HL-60/S4 treated with phorbol 12-myristate 13-acetate at 8.2 ng/mL for 4 days and 3 days (cell line): Measurements from ENCODE around the gene NTN4.
"Not testable (repeated sequence)": the region's sequence is repeated elsewhere in the genome, so short reads cannot be mapped to it uniquely, and the experiment has no call there.

Source experiments
- in situ Hi-C: fragments of 300-500 bp; cut with MboI; formaldehyde crosslinking; loops from 2 replicates; pipeline ENCODE4 v1.15.0; 2022; ENCODE audit warnings: low sequenced_read_pairs

Gene NTN4

GRCh38 chr12:95790033-95790916 lies at the start of gene NTN4:
NTN4 (minus strand) TSS chr12:95790764; CDS start chr12:95790309, 455 bp downstream.
- in situ Hi-C loops = no loop called here

GRCh38 chr12:95838125-95838524 lies 47.6 kb upstream of the NTN4 start:
- in situ Hi-C loops = no loop called here

- in situ Hi-C loops = no loop called here
These were observed 46.9 kb upstream of the NTN4 start for GRCh38 chr12:95837240-95838038.

- in situ Hi-C loops = no loop called here
These were observed 46.2 kb upstream of the NTN4 start for GRCh38 chr12:95836630-95837239.

- in situ Hi-C loops = no loop called here
These were observed 45.6 kb upstream of the NTN4 start for GRCh38 chr12:95836185-95836609.

DNA sequence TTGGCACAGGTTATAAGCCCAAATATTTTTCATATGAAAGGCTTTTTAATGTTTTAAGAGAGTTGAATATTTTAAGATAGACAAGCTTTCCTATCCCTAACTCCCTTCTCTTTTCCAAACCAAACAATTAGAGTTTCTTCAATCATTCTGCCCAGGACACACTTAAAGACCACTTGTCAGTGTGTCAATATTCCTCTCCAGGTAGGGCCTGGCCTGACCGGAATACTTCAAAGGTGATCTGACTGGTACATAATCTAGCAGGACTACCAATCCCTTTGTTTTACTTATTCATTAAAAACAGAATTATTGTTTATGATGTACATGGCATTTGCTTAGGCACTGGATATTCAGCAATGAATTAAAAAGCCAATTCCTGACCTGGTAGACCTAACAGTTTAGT lies 44.0 kb upstream of the NTN4 start:
- in situ Hi-C loops = no loop called here

GRCh38 chr12:95830335-95831089 lies 39.9 kb upstream of the NTN4 start:
- in situ Hi-C loops = no loop called here

DNA sequence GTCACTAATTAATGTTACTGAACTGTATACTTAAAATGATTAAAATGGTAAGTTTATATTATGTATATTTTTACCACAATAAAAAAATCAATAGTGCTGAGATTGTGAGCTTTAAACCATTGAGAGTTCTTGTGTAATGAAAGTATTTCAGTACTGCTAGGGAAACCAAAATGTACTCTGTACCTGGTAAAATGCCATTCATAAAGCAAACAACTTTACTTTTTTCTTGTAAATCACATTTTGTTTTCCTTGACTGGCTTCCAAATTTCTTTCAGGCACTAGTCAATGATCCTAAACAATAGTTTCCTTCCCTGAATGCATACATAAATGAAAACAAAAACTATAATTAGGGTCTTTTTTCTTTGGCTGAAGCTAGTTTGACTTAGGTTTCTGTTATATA lies 38.8 kb upstream of the NTN4 start:
- in situ Hi-C loops = no loop called here

- in situ Hi-C loops = no loop called here
These were observed 29.6 kb upstream of the NTN4 start for GRCh38 chr12:95820096-95820703.

DNA sequence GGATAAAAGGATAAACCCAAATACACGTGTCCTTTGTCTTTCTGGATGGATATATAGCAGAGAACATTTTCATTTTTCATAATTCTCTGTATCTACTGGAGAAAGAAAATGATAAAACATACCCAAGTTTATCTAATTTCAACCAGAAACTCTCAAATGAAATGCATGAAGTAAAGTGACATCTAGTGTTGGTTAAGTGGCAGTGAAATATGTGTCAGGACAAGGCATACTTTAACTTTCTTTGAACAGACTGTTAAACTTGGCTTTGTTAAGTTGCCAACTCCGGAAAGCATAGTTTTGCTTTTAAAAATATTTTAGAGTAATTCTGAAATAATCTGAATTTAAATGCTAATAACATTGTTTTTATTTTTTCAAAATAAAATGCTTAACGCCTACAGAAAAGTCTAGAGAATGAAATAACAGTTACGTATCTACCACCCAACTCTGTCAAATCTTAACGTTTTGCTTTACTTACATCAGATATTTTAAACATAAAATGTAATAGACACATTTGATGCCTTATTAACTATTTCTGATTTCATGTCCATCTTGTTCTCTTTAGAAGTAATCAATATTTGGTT lies 25.2 kb upstream of the NTN4 start:
- in situ Hi-C loops = no loop called here

GRCh38 chr12:95812155-95812554 lies 21.6 kb upstream of the NTN4 start:
- in situ Hi-C loops = not testable (repeated sequence)

- in situ Hi-C loops = no loop called here
These were observed 19.8 kb upstream of the NTN4 start for GRCh38 chr12:95810411-95810810.

DNA sequence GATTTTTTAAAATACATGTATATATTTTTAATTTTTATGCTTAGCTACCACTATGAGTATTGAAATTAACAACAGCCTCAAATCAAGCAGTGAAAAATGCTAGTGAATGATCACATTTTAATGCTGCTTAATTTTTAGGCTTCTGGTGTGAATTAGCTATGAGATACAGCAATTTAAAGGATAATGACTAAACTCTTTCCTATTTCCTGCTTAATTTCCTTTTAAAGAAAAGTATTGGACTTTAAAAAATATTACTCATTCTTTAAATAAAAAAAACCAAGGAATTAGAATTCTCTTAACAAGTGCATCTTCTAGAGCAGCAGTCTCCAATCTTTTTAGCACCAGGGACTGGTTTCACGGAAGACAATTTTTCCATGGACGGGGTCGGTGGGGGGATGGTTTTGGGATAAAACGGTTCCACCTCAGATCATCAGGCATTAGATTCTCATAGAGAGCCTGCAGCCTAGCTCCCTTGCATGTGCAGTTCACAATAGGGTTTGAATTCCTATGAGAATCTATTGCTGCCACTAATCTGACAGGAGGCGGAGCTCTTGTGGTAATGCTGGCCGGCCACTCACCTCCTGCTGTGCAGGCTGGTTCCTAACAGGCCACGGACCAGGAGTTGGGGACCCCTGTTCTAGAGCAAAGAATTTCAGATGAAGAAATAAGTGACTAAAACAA lies 18.6 kb upstream of the NTN4 start:
- in situ Hi-C loops = no loop called here

DNA sequence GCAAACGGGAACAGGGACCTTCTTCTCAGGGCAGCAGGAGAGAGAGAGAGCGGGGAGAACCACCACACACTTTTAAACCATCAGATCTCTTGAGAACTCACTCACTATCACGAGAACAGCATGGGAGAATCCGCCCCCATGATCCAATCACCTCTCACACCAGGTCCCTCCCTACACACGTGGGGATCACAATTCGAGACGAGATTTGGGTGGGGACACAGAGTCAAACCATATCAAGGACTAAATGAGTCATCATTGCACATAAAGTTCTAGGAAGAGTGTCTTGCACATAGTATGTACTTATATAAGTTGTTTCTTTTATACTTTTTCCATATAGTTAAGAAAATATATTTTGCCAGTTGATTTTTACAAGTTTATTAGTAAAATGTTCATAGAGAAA lies 17.6 kb upstream of the NTN4 start:
- in situ Hi-C loops = no loop called here

DNA sequence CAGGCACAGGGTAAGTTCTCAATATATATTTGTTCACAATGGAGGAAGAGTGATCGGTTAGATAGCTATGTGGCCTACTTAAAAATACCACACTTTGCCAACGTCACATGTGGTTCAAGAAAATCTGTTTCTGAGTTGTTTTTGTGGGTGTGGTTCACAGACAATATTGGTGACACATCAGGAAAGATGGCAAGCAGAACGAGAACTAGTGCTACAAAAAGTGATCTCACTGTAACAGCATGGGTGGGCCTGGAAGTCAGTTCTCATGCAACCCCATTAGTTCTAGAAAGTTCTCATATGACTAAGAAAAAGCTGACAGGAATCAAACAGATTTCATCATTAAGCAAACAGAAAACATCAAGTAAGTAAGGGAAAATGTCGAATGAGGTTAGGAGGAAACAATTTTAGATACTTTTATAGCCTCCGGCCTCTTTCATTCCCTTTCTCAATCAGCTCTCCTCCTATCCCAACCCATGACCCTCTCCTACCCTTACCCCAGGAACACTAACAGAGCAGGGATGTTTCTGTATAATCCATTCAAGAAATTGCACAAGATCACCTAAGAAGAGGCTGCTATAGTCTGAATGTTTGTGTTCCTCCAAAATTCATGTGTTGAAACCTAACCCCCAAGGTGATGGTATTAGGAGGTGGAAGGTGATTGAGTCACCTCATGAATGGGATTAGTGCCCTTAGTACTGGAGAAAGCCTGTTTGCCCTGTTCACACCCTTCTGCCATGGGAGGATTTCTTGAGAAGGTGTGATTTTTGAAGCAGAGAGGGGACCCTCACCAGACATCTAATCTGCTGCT lies 15.5 kb upstream of the NTN4 start:
- in situ Hi-C loops = no loop called here

DNA sequence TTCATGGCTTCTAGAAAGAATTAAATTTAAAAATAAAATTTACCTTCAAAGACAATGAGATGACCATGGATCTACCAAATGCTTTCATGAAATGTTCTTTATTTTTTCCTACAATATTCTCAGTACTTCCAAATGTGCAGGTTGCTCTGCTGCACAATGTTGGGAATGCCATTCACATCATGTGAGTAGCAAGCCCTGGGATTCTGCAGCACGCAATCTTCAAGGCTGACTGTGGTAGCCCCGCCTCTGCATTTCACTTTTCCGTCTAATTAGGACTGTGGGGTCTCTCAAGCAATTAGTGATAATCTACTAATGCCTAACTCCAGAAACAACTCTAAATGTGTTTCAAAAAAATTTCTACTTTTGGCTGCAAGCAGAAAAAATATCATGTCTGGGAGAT lies 13.7 kb upstream of the NTN4 start:
- in situ Hi-C loops = no loop called here

GRCh38 chr12:95803817-95804216 lies 13.3 kb upstream of the NTN4 start:
- in situ Hi-C loops = no loop called here

GRCh38 chr12:95802482-95803270 lies 12.1 kb upstream of the NTN4 start:
- in situ Hi-C loops = no loop called here
